Left cardiac atrium (tissue), 4 donors: ENCODE data around the gene EFNA4. TPM values are rescaled to one million over a fixed set of nuclear protein-coding genes. Genes with fewer than 3 reads are reported as not detected.
A peak's percentile ranks its signal among the peaks of the same experiment; 100 is the strongest.

Experiments
- ATAC-seq, 2 donors: fragments of 200-7000 bp; cut with Tn5 transposase; one replicate each; pipeline ENCODE4 v1.9.1; 2020; ENCODE audit warnings: mild to moderate bottlenecking in 2 of 2, moderate library complexity in 2 of 2
- DNase-seq: peaks from one replicate; pipeline ENCODE4 v3.0.0-alpha.2; 2020
- intact Hi-C, 2 donors: fragments of 100-400 bp; cut with DNase I; formaldehyde crosslinking; loops; one replicate each; pipeline versions ENCODE4 v1.14.1 to v1.15.1; 2022 to 2023
- total RNA-seq, 2 donors: library from RNA; stranded (reverse); fragmentation: NEBNext Ultra II Directional; extraction: Animal tissue kit (Norgen Biotek cat#: 25700); gene quantifications; one replicate each; pipeline ENCODE4 v1.2.1, GENCODE V29; 2021
- donor health status: DM: no; HTN: yes; CAD: no.
- donor health status: DM: no; HTN: yes; CAD: no; lungs with severe emphysema.
- donor health status: DM: yes; HTN: yes; CAD: no.
- donor health status: Dilated cardiomyopathy.

Gene EFNA4
- total RNA-seq, 2 donors from 2014 or later = 2.5 to 2.7 TPM

- intact Hi-C loops = loop anchor here in 1 of 2 donors (10.0 kb wide), 1 partner anchor 126 kb away; no protein-coding TSS in a partner anchor
- DNase-seq (no peak), ATAC-seq (no peak)
Observed at GRCh38 chr1:155030243-155030795, 33.2 kb upstream of the EFNA4 start.

- intact Hi-C loops = loop anchor here in 1 of 2 donors (10.0 kb wide), 1 partner anchor 126 kb away; no protein-coding TSS in a partner anchor
- no peak for ATAC-seq
Observed at GRCh38 chr1:155030899-155031298, 32.6 kb upstream of the EFNA4 start.

GRCh38 chr1:155032886-155033285, 30.7 kb upstream of the EFNA4 start:
- DNase-seq = no peak
- intact Hi-C loops = loop anchor here in 1 of 2 donors (10.0 kb wide), 1 partner anchor 128 kb away; no protein-coding TSS in a partner anchor
- no peak for ATAC-seq

More at GRCh38 chr1:155030899-155031298, 32.6 kb upstream of the EFNA4 start:
- DNase-seq = no peak

DNA sequence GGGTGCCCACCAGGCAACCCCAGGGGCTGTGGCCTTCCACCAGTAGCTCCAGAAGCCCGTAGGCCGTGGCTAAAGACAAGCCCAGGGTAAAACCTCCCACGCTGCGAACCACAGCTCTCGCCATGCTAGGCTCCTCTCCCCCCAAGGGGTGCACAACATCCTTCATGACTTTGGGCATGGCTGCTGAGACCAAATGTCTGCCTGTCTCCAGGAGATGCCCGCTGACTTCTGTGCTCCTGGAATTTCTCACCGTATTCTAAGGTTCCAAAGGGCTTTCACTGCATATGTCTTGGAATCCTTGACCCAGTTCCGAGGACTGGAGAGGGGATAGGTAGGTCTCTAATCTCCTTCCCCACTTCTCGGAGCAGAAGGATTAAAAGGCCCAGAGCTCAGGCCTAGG, 30.0 kb upstream of the EFNA4 start, which contains the start of the genes DCST1 and DCST2:
DCST1 (plus strand) TSS at position 301 of the 400 bp plus-strand sequence. CDS start 213 bp downstream, outside the sequence.
DCST2 (minus strand) TSS at position 258 of the 400 bp plus-strand sequence; CDS start at position 178, 80 bp downstream.
- ATAC-seq = no peak
- intact Hi-C loops = loop anchor here in 1 of 2 donors (10.0 kb wide), 1 partner anchor 129 kb away; no protein-coding TSS in a partner anchor
- no peak for DNase-seq

- DNase-seq (no peak), ATAC-seq (no peak)
- intact Hi-C loops = loop anchor here in 1 of 2 donors (10.0 kb wide), 1 partner anchor 130 kb away; no protein-coding TSS in a partner anchor
Observed at GRCh38 chr1:155034318-155035208, 29.0 kb upstream of the EFNA4 start.

GRCh38 chr1:155035936-155036335, 27.6 kb upstream of the EFNA4 start:
- DNase-seq (no peak), ATAC-seq (no peak)
- intact Hi-C loops = loop anchor here in 1 of 2 donors (10.0 kb wide), 1 partner anchor 131 kb away; no protein-coding TSS in a partner anchor

- intact Hi-C loops = loop anchor here in 1 of 2 donors (10.0 kb wide), 1 partner anchor 132 kb away; no protein-coding TSS in a partner anchor
- ATAC-seq = no peak
- DNase-seq = no peak
Observed at GRCh38 chr1:155037043-155037442, 26.5 kb upstream of the EFNA4 start.

DNA sequence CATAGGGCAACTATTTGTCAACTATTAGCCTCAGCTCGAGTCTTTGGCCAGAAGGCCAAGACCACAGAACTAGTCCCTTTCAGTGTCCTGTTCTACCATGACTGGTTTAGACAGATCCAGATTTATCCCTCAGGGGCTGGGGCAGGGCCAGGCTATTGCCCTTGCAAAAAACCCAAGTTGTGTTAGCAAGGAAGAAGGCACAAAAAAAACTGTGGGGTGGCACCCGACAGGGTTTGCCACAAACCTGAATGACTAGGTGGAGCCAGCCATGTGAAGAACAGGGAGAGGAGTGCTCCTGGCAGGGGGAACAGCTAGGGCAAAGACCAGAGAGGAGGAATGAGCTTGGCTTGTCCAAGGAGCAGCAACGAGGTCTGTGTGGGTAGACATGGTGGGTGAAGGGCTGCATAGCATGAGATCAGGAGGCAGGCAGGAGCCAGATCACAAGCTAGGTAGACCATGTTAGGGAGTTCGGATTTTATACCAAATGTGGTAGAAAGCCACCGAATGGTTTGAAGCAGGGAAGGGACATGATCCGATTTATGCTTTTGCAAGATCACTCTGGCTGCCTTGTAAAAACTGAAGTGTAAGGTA, 25.6 kb upstream of the EFNA4 start:
- no peak for ATAC-seq
- DNase-seq = no peak
- intact Hi-C loops = loop anchor here in 1 of 2 donors (10.0 kb wide), 1 partner anchor 133 kb away; no protein-coding TSS in a partner anchor

DNA sequence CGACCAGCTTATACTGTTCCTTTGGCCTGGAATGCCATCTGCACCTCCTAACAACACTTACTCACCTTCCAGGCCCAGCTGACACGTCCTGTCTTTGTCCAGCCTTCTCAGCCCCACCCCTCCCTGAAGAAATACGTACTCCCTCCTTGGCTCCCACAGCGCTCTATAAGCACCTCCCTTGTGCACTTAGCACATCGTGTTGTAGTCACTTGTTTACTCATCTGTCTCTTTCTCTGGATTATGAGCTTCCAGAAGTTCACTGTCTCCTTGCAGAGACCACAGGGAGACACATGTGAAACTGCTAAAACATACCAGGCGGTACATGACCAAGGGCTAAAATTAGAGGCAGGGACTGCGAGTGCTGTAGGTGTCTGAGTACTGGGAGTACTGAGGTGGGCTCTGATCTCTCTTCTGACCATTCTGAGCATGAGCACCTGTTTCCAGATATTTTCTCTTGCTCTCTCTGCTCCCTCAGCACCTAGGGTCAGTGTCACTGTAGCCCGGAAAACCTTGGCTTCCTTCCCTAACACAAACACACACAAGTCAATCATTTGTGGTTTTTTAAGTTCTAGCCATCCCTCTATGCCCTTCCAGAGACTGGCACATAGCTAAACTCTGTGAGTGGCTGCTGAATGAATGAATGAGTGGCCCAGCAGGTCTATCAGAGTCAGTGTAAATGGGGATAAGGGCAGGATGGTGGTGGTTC, 24.8 kb upstream of the EFNA4 start:
- DNase-seq (no peak), ATAC-seq (peak; percentile 46 to 88)
- intact Hi-C loops = loop anchor here in 1 of 2 donors (10.0 kb wide), 1 partner anchor 134 kb away; no protein-coding TSS in a partner anchor

GRCh38 chr1:155039308-155039669, 24.3 kb upstream of the EFNA4 start:
- no peak for ATAC-seq
- no peak for DNase-seq
- intact Hi-C loops = loop anchor here in 1 of 2 donors (10.0 kb wide), 1 partner anchor 134 kb away; no protein-coding TSS in a partner anchor

- intact Hi-C loops = no loop called here
- no peak for DNase-seq
- ATAC-seq = no peak
Observed at GRCh38 chr1:155040358-155041093, 23.0 kb upstream of the EFNA4 start.

GRCh38 chr1:155042789-155043188, 20.8 kb upstream of the EFNA4 start:
- DNase-seq (no peak), ATAC-seq (no peak)
- intact Hi-C loops = no loop called here

GRCh38 chr1:155043301-155043702, 20.2 kb upstream of the EFNA4 start:
- intact Hi-C loops = no loop called here
- no peak for DNase-seq
- no peak for ATAC-seq

DNA sequence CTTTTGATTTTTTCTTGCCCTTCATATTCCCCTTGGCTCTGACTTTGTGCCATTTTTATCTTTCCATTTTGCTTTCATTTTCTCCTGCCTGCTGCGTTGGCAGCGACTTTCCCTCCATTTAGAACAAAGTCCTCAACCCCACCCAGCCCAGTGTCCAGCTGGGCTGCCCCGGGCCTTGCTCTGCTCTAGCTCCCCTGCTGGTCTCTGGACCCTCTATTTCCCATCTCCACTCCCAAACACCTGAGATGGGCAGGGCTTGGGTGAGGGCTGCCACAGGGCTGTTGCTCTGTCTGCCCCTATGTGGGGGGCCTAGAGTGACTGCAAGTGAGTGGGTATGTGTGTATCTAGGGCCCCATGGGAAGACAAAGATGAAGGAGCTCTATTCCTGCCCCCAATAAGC, 19.7 kb upstream of the EFNA4 start:
- DNase-seq (no peak), ATAC-seq (no peak)
- intact Hi-C loops = no loop called here

GRCh38 chr1:155044365-155044764, 19.2 kb upstream of the EFNA4 start:
- intact Hi-C loops = no loop called here
- DNase-seq (no peak), ATAC-seq (no peak)

DNA sequence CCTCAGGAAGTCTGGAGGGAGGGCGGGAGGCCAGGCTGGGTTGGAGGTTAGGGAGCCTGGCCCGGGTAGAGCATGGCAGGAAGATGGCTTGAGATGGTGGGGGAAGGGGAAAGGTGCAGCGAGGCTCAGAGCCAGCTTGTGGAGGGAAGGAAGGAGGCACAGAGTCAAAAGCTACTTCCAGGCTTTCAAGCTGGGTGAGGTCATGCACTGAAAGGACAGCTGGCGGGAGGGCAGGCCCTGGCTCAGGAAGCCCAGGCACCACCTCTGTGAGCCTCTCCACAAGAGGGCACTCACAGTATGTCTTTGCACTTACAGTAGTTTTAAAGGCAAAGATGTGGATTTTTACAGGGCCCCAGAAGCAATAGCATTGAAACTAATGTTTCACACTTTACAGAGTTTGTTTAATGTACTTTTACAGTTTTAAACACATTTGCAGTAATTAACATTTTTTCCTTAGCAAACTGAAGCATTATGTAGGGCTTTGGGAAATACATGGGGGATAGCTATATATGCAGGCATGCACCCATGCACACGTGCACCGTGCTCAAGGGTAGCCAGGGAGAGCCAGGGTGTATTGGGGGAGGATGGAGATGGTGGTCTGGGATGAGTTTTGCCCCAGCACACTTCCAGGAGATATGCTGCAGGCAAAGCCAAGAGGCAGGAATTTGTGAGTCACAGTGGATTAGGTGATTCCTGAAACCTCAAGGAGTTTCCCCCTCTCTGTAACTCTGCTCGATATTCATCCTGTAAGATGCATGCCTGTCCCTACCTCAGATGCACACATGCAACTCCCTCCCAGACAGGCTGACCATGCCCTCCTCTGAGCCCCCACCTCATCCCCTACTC, 18.5 kb upstream of the EFNA4 start:
- DNase-seq = peak; percentile 84
- ATAC-seq = peak; percentile 89 to 91
- intact Hi-C loops = loop anchor here in 1 of 2 donors (5.0 kb wide), 1 partner anchor 37 kb away; no protein-coding TSS in a partner anchor
